HEK293T (cell line): ENCODE data around the gene DENND2D.

Experiments used
- ARNT ChIP-seq: fragments of 450-650 bp; IDR thresholded peaks from 2 replicates; pipeline ENCODE4 v1.6.1; 2017; ENCODE audit warnings: mild to moderate bottlenecking
- BHLHE40 ChIP-seq: fragments of 450-650 bp; IDR thresholded peaks from 2 replicates; pipeline ENCODE4 v1.6.1; 2016; ENCODE audit warnings: mild to moderate bottlenecking, moderate library complexity, borderline replicate concordance
- CTBP1 ChIP-seq: fragments of 450-650 bp; IDR thresholded peaks from 2 replicates; pipeline ENCODE4 v1.6.1; 2016; ENCODE audit warnings: borderline replicate concordance
- FOXA1 ChIP-seq: fragments of 450-650 bp; IDR thresholded peaks from 2 replicates; pipeline ENCODE4 v1.6.1; 2016; ENCODE audit warnings: mild to moderate bottlenecking
- FOXK2 ChIP-seq: fragments of 450-650 bp; IDR thresholded peaks from 2 replicates; pipeline ENCODE4 v1.6.1; 2016; ENCODE audit warnings: mild to moderate bottlenecking
- FOXM1 ChIP-seq: fragments of 450-650 bp; IDR thresholded peaks from 2 replicates; pipeline ENCODE4 v1.6.1; 2017; ENCODE audit warnings: mild to moderate bottlenecking, borderline replicate concordance
- LEF1 ChIP-seq: fragments of 450-650 bp; IDR thresholded peaks from 2 replicates; pipeline ENCODE4 v1.6.1; 2017; ENCODE audit warnings: mild to moderate bottlenecking, borderline replicate concordance
- NFRKB ChIP-seq: fragments of 450-650 bp; IDR thresholded peaks from 2 replicates; pipeline ENCODE4 v1.6.1; 2016; ENCODE audit warnings: mild to moderate bottlenecking, moderate library complexity
- SP1 ChIP-seq: fragments of 450-650 bp; IDR thresholded peaks from 2 replicates; pipeline ENCODE4 v1.6.1; 2017
- SUZ12 ChIP-seq: fragments of 450-650 bp; IDR thresholded peaks from 2 replicates; pipeline ENCODE4 v1.6.1; 2016; ENCODE audit warnings: mild to moderate bottlenecking
- TARDBP ChIP-seq: fragments of 450-650 bp; IDR thresholded peaks from 2 replicates; pipeline ENCODE4 v1.6.1; 2016
- ZNF384 ChIP-seq: fragments of 450-650 bp; IDR thresholded peaks from 2 replicates; pipeline ENCODE4 v1.6.1; 2016
- TF ChIP-seq, protein P1 (sequence below): fragments of 450-650 bp; IDR thresholded peaks from 2 replicates; pipeline ENCODE4 v1.6.1; 2016

DNA sequence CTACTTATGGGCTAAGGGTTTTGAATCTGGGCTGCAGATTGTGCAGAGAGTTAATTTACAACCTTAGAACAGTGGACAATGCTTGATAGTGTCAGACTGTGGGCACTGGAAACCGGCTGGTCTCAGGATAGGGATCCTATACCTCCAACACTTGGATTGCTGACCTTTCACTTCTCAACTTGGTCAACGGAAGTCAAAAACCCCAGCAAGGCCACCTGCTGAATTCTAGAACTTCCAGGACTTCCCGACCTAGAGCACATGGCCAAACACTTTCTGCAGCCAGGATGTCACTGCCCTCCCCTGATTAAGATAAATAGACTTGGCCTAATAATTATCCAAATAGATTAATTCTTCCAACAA is 336 bp upstream of the DENND2D start:
- TF ChIP-seq CTBP1 (no peak), LEF1 (no peak), NFRKB (no peak), SUZ12 (no peak), ZNF384 (no peak), FOXM1 (no peak), ARNT (no peak), TARDBP (no peak), FOXK2 (no peak), SP1 (no peak), FOXA1 (no peak), BHLHE40 (no peak)
- TF ChIP-seq, protein P1, sequence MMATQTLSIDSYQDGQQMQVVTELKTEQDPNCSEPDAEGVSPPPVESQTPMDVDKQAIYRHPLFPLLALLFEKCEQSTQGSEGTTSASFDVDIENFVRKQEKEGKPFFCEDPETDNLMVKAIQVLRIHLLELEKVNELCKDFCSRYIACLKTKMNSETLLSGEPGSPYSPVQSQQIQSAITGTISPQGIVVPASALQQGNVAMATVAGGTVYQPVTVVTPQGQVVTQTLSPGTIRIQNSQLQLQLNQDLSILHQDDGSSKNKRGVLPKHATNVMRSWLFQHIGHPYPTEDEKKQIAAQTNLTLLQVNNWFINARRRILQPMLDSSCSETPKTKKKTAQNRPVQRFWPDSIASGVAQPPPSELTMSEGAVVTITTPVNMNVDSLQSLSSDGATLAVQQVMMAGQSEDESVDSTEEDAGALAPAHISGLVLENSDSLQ, result no peak
